Measurements from ENCODE around the gene SLC17A2.

Gene SLC17A2

DNA sequence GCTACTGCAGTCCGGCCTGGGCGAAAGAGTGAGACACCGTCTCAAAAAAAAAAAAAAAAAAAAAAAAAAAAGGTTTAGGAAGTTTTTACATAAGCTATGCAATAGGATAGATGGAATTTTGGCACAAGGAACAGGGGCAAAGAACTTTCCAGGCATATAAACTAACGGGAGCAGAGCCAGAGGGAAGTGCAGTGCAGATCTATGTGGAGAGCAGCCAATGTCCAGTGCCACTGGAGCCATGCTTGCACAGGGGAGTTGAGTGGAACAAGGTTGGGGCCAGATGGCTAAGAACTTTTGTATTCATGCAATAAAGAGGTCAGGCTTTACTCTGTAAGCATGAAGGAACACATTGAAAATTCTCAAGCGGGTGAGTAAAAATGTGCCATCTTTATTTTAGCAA, 10.8 kb downstream of the SLC17A2 start:
- DNase-seq (ENCODE audit: low read depth in 2 of 2, low spot score in 1 of 2), result no peak

DNA sequence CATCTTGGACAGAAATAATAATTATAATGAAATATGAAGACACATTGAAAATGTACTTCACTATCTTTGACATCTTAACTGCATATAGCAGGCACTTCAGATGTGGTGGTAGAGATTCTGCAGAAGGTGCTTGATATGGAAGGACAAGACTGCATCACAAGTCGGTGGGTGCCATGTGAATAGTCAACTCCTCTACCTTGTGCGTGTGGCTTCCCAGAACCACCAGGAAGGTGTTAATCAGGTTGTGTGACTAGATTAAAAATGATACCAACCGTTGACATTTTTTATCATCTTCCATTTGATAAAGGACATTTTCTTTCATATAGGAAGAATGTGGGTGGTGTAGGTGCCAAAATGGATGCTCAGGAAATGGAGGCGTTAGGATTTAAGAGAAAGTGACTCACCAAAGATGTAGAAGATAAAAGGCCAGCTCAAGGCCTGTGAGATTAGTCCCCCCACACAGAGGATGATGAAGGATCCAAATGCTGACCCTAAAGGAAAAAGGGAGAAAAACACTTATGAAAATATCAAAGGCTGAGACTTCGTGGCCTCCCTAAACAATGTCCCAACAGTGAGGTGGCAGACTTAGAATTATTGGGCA, 12.3 kb downstream of the SLC17A2 start:
- no peak for DNase-seq (ENCODE audit: low read depth in 2 of 2, low spot score in 1 of 2)

DNA sequence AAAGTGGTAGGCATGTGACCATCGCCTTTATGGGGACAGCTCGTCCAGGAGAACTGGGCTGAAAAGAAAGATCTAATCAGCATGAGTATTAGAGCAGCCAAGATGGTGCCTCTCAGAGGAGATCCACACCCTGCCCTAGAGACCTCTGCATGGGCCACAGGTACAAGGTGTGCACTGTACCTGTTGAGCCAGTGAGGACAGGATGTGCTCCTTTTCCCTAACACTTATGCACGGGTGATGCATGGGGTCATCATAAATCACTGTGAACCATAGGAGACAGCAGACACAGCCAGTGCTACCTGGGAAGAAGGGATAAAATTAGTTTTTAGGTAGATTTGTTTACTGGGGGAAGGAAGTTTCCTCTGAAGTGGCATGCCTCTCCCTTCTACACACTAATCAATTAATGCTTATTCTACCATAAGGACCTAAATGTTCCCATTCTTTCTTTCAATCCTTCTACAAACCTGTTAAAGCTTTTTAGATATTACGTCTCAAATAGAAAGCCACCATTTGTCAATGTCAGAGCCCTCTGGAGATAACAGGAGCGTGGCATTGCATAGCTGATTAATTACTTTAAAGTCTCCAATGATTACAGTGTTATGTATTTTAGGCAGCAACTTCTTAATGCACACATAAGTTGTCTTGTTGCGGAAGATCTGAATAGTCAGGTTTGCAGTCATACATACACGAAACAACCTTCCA, 13.6 kb downstream of the SLC17A2 start:
- no peak for DNase-seq (ENCODE audit: low read depth in 2 of 2, low spot score in 1 of 2)

DNA sequence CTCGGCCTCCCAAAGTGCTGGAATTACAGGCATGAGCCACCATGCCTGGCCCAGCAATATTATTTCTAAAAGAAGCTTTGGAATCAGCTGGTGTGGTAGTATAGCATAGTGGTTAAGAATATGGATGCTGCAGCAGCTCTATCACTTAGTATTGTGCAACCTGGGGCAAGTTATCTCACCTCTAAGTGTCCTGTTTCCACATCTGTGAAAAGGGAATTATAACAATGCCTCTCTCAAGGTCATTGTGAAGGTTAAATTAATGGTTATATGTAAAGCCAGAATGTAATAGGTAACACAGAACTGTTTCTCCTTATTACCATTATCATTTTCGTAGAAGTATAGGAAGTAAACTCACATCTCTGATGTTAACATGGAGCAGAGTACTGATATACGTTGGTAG, 14.2 kb downstream of the SLC17A2 start:
- no peak for DNase-seq (ENCODE audit: low read depth in 2 of 2, low spot score in 1 of 2)

DNA sequence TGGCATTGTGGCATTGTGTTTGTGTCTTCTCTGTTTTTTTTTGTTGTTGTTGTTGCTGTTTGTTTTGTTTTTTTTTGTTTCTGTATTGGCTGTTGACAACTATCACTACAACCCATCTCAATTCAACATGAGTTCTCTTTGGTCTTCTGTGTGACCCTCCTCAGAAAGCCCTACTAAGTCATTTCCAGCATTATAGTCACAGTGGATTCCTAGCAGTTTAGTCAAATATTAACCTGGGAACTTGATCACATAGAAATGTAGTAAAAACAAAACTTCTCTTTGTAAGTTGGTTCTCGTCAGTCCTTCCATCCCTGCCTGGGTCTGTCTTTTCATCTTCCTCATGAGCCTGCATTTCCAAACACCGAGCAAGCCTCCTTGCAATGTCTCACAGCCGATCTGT, 16.8 kb downstream of the SLC17A2 start:
- DNase-seq (ENCODE audit: low read depth in 2 of 2, low spot score in 1 of 2), result no peak

DNA sequence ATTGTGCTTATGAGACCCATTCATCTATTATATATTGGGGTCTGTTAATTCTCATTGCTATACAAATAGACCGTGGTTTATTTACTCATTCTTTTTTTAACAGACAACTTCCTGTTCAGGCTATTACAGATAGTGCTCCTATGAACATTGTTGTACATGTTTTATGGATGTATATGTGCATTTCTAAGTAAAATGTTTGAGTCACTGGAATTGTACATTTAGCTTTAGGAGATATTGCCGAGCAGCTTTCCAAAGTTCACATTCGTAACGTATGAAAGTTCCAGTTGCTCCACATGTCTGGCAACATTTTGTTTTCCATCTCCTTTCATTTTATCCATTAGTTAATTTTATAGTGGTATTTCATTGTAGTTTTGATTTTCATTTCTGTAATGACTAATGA, 19.1 kb downstream of the SLC17A2 start:
- DNase-seq (ENCODE audit: low read depth in 2 of 2, low spot score in 1 of 2), result no peak

DNA sequence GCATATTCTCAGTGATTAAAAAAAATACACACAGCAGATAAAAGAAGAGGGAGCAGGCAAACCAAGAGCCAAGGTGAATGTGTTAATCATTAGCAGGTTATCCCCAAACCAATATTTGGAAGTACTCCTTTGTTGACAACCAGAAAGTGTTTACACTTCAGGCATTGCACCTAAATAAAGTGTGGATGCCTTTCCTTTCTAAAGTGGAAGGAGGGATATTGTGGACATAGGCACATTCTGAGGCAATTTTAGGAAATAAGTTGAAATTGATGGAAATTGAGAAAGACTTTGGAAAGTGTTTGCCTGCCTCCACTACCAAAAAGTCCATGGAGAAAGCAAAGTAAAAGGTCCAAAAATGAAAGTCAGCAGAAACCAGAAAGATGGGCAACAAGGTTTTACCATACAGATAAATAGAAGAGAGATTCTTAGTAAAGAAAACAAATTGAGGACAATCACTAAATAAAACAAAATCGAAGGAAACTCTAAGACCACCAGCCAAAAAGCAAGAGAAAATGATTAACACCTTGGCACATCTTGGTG, 22.9 kb downstream of the SLC17A2 start:
- DNase-seq (ENCODE audit: low read depth in 2 of 2, low spot score in 1 of 2), result no peak

DNA sequence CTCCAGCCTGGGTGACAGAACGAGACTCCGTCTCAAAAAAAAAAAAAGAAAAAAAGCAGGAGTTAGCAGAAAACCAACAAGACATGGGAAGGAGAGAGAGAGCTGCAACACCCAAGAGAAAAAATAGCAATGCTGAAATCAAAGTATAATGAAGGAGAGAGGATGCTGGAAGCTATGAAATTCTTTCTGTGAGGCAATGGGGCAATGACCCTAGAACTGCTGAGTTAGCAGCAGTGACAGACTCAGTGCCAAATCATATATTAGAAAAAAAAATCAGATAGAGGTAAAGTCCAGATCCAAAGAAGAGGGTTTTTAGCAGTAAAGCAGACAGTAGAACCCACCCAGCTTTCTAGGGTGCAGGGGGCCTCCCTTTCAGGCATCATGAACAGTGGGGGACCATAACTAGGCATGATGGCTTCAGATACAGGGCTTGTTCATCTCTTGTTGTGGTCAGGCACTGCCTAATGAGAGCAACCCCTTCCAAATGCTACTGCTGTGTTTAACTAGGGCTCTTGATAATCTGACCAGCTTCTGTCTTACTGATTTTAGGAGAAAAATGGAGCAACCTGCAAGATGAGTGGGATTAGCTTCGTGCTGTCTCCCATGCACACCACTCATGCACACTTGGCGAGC, 26.9 kb downstream of the SLC17A2 start:
- DNase-seq (ENCODE audit: low read depth in 2 of 2, low spot score in 1 of 2), result no peak

DNA sequence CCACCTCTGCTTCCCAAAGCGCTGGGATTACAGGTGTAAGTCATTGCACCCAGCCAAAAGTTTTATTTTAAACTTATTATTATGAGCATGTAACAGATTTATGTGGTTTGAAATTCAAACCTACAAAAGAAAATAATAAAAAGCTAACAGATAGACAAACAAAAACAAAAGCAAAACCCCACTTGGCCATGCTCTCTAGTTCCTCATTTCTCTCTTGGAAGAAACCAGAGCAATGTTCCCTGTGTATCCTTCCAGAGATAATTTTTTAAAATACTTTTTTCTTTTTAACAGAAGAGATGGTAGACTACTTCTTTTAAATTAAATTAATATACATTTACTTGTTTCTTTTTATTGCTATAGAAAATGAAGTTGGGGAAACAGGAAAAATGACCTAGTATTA, 28.4 kb downstream of the SLC17A2 start:
- DNase-seq (ENCODE audit: low read depth in 2 of 2, low spot score in 1 of 2), result no peak

DNA sequence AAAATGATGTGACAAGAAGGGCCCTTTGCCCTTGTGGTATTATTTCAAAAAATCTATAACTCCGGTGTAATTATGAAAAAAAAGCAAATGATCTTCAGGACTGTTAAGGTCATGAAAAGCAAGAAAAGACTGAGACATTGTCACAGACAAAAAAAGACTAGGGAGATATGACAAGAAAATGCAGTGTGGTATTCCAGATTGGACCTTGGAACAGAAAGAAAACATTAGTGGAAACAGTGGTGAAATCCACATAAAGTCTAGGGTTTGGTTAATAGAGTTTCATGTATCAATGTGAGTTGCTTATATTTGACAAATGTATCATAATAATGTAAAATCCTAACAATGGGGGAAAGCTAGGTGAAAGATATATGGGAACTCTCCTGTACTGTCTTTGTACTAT, 29.6 kb downstream of the SLC17A2 start:
- no peak for DNase-seq (ENCODE audit: low read depth in 2 of 2, low spot score in 1 of 2)

DNA sequence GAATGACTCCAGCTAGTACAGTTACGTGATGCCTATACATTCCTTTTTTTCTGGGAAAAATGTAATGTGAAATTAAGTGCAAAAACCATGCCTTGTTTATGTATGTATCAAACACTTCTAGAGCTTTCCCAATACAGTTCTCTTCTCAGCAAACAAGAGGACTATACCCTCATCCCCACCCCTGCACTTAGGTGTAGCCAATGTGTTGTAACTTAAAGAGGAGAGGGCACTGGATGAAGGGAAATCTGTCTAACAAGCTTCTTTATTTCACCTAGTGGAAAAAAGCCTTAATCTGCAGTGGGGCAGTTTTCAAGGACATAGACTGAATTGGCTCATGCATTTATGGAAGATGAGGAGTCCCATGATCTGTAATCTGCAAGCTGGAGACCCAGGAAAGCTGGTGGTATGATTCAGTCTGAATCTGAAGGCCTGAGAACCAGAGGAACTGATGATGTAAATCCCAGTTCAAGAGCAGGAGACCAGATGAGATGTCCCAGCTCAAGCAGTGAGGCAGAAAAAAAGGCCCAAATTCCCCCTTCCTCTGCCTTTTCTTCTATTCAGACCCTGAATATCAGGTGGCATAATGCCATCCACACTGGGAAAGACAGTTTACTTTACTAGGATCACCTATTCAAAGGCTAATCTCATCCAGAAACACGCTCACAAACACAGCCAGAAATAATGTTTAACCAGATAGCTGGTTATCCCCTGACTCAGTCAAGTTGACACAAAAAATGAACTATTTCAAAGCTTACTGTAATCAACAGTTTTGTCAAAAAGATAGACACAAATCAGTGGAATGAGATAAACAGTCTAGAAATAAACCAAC, 30.7 kb downstream of the SLC17A2 start:
- DNase-seq (ENCODE audit: low read depth in 2 of 2, low spot score in 1 of 2), result no peak

DNA sequence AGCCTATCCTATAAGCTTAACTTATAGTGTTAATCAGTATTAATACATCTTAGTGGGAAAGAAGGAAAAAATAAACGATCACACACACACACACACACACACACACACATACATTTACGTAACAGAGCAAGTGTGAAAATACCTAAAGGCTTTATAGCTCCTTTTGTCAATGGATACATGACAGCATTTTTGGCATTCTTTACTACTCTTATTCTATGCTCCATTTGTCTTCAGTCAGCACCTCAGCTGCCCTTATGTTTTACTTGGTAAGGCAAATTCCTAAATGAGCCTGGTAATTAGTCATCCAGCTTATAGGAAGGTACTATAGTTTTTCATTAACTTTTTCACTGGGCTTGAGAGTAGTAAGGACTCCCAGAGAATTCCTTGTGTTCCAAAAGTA, 31.4 kb downstream of the SLC17A2 start:
- no peak for DNase-seq (ENCODE audit: low read depth in 2 of 2, low spot score in 1 of 2)

DNA sequence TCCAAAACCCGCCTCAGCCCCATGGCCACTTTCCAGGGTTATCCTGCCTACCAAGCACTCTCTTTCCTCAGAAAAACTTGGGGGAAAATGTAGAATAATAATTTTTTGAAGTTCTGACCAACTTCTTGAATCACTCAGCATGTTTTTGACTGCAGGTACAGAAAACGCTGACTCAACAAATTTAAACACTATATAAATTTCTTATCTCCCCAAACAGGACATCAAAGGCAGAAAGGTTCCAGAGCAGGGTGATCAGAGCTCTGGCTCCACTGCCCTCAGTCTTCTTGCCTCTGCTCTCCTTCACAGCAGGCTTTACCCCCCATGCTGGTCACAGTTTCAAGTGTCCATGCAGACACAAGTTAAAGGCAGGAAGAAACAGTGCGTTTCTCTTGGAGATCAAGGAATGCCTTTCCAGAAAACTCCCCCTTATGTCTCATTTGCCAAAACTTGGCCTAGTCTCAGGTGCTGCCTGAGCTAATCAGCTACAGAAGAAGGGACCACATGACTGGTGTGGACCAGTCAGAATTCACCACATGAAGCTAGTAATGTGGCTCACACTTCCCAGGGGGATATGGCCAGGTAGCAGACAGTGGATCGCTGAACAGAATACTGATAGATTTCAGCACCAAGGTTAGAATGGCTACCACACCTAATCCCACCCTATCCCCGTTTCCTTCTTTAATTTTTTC, 32.1 kb downstream of the SLC17A2 start:
- DNase-seq (ENCODE audit: low read depth in 2 of 2, low spot score in 1 of 2), result no peak

DNA sequence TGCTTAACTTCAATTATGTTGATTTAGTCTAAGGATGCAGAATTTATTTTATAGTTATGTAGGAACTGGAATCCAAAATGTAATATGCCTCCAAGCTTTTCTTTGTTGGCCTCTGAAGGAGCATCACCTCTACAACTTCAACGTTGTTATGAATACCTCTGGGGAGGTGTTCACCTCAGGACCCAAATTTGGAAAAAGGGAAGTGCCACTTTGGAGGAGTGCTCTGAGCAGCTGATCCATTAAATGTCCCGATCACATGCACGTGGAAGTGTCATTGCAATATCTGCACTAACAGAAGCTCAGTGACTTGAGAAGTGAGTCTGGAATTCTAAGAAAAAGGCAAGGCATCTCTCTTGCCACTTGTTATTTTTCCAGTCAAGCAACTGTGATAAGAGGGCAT, 34.2 kb downstream of the SLC17A2 start:
- no peak for DNase-seq (ENCODE audit: low read depth in 2 of 2, low spot score in 1 of 2)

DNA sequence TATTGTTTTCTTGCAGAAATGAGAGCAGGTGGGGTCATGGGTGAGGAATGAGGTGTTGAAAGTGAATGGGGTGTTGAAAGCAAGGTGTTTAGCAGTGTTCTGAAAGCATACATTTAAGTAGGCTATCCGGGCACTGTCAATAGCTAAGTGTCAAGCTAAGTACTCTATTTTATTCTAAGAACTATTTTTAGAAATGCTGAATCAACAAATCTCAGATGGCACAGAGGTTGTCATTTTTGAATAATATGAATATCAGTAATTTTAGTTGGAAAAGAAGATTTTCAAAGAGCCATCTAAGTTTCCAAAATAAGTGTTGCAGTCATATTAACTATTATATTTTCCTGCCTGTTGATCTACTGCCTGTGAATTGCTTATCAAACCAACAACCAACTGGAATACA, 34.7 kb downstream of the SLC17A2 start:
- DNase-seq (ENCODE audit: low read depth in 2 of 2, low spot score in 1 of 2), result no peak

DNA sequence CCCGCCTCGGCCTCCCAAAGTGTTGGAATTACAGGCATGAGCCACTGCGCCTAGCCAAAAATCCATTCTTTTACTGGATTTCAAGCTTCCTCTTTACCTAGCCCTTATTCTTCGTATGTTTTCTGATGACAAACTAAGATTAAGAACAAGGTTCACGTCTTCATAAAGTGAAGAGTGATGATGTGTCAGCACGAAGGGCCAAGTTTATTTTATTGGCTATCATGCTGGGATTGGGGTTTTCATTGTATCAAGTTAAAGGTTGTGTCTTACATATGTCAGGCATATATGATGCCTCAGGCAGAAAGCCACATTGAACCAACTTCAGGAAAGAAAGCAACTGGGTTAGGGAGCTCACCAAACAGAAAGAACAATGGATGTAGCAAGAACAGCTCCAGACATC, 36.7 kb downstream of the SLC17A2 start:
- DNase-seq (ENCODE audit: low read depth in 2 of 2, low spot score in 1 of 2), result no peak

DNA sequence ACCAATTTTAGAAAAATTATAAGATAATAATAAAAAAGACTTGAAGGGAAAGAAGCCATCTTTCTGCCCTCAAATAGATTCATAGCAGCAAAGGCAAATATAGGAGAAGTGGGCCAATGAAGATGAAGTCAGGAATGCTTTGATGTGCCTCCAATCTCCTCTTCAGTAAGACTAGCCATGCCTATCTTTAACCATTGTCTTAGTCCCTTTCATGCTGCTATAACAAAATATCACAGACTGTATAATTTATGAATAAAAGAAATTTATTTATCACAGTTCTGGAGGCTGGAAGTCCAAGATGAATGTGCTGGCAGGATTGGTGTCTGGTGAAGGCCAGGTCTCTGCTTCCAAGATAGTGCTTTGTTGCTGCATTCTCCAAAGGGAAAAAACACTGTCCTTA, 37.6 kb downstream of the SLC17A2 start:
- no peak for DNase-seq (ENCODE audit: low read depth in 2 of 2, low spot score in 1 of 2)

DNA sequence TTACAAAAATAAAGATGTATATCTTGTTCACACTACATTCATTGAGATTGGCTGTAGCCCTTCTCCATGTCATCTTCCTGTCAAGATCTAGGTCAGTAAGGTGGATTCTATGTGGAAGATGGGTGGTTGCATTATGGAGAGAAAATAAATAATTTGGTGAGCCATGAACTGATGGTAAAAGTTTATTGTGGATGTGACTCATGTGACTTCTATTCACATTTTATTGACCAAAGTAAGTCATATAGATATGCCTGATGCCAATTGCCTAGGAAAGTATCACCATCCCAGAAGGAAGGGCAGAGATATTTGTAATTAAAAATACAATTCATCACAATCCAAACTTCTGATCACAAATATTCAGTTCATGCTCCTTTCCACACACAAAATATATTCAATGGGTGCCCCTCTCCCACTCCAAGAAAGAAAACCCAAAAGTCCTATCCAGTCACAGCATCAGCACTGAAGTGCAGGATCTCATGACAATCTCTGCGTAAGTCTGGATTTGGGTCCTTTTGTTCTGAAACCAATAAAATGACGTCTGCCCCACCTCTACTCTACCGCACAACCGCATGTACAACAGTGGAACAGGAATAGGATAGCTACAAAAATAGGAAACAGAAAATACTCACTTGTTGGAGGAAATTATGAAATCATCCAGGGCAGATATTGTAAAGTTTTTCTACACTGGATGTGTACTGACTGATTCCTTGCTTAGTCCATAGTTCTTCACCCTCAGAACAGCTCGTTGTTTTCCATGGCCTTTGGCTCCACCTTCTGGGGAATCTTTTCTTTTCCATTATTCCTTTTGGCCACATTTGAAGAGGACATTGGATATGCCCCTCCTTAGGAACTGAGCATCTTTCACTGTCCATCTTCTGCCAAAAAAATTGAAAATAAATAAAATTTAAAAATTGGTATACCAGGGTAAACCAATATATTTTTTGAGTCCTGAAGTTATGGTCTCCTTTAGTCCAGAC, 40.3 kb downstream of the SLC17A2 start:
- no peak for DNase-seq (ENCODE audit: low read depth in 2 of 2, low spot score in 1 of 2)

DNA sequence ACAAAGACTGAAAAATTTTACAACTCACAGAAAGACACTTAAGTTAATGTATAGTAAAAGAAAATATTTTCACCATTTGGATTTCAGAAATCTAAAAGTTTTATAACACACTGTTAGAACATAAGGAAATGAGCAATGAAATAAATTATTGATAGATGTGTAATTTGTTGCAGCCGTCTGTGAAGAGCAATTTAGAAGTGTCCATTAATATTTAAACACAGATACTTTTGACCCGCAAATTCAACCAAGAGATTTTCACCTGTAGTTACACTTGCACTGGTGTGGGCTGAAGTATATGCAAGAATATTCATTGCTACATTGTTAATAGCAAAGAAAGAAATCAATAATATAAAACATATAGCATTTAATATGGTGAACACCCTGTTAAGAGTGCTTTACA, 41.9 kb downstream of the SLC17A2 start:
- DNase-seq (ENCODE audit: low read depth in 2 of 2, low spot score in 1 of 2), result no peak

DNA sequence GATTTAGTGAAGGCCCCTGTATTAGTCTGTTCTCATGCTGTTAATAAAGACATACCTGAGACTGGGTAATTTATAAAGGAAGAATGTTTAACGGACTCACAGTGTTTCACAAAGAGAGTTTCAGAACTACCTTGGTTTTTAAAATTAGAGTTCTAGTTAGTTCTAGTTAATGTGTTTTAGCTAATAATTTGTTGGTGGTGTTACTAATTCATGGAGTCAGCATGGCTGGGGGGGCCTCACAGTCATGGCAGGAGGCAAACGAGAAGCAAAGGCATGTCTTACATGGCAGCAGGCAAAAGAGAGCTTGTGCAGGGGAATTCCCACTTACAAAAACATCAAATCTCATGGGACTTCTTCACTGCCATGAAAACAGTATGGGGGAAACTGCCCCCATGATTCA, 44.4 kb downstream of the SLC17A2 start:
- DNase-seq (ENCODE audit: low read depth in 2 of 2, low spot score in 1 of 2), result no peak

Data from stimulated activated CD8-positive, alpha-beta memory T cell treated with anti-CD3 and anti-CD28 coated beads, Interleukin-4, amount 100 ng/mL, for 1 hour (primary cell).